ENCODE data around the gene B3GNT2. TPM values are rescaled to one million over a fixed set of nuclear protein-coding genes. Genes with fewer than 3 reads are reported as not detected.
A peak's percentile ranks its signal among the peaks of the same experiment; 100 is the strongest.

B3GNT2 gene
- total RNA-seq, 1 donor from 2014 or later: 30.9 TPM

DNA sequence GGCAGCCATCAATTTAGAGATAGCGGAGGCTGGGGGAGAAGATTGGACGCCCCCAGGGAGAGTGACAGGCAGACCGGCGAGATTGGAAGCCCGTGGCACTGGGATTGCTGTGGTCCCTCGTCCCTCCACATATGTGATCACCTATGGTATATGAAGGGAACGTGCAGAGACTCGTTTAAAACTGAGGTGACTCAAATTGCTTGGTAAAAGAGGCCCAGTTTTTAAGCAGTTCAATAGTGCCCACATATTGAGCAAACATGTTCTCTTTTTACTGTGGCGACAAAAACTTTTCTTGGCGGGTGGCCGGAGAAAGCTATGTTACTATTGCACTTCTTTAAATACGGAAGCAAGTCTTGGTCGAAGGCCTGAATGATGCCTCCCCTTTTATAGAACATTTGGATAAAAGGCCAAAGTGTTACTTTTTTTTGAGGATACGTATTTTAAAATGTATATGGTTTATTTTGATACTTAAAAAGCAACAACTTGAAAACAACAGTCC lies 9.1 kb downstream of the B3GNT2 start:
- Mint-ChIP-seq H3K4me1 (peaks cover 70% of the 10 kb centered on the region), H3K9me3 (no peaks in the 10 kb centered on the region), H3K36me3 (ENCODE audit: low read depth) (peaks cover 35% of the 10 kb centered on the region), H3K4me3 (no peak overlapping the region), H3K27me3 (no peaks in the 10 kb centered on the region), H3K27ac (no peak overlapping the region)
- intact Hi-C loops (cut with micrococcal nuclease): no loop called here
- no peak for DNase-seq

DNA sequence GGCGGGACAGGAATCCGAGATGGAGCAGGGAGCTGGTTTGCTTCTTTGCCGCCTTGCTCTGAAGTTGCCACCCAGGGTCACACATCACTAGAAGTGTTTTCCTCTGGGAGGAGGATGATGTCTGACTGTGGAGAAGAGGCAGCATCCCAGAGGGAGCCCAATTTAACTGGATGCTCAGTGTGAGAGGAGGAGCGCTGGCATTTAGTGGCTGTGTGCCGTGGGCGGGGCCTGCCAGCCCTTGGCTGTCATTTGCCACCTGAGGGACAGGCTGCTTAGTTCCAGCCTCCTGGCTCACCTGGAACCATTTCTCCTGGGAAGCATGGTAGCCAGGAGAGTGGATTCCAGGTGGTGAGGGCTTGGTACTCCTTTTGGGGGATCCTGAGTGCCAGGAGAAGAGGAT lies 9.6 kb downstream of the B3GNT2 start:
- no peak for DNase-seq
- Mint-ChIP-seq H3K27me3 (no peaks in the 10 kb centered on the region), H3K9me3 (no peaks in the 10 kb centered on the region), H3K4me1 (peaks cover 68% of the 10 kb centered on the region), H3K27ac (peak overlapping the region; percentile 38), H3K4me3 (no peak overlapping the region), H3K36me3 (ENCODE audit: low read depth) (peaks cover 38% of the 10 kb centered on the region)
- intact Hi-C loops (cut with micrococcal nuclease): no loop called here

DNA sequence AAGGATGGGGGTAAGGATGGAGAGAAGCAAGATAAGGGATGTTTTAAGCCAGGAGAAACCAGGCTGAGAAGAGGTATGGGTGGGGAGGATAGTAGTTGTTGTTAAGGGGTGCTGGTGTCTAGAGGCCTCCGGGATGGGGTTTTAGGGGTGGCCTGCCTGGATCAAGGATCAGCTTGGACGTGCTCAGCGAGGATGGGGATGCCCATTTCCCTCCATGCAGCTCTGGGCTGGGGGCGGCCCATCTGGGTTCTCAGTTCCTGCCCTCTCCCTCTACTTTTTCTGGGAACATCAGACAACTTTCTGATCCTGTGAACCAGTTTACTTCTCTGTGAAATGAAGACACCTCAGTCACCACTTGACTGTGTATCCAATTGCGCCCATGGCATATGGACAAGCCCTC lies 10.1 kb downstream of the B3GNT2 start:
- intact Hi-C loops (cut with micrococcal nuclease): no loop called here
- no peak for DNase-seq
- Mint-ChIP-seq H3K27ac (peak overlapping the region; percentile 38), H3K4me3 (no peak overlapping the region), H3K27me3 (no peaks in the 10 kb centered on the region), H3K36me3 (ENCODE audit: low read depth) (peaks cover 41% of the 10 kb centered on the region), H3K9me3 (no peaks in the 10 kb centered on the region), H3K4me1 (peaks cover 63% of the 10 kb centered on the region)

DNA sequence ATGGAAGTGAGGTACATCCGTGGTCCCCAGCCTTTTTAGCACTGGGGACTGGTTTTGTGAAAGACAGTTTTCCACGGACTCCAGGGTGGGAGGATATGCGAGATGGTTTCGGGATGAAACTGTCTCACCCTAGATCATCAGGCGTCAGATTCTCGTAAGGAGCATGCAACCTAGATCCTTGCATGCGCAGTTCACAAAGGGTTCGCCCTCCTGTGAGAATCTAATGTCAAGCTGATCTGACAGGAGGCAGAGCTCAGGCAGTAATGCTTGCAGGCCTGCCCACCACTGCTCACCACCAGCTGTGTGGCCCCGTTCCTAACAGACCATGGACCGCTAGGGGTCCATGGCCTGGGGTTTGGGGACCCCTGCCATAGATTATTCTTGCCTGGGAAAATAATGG lies 11.6 kb downstream of the B3GNT2 start:
- Mint-ChIP-seq H3K4me1 (peaks cover 51% of the 10 kb centered on the region), H3K27ac (no peak overlapping the region), H3K27me3 (no peaks in the 10 kb centered on the region), H3K36me3 (ENCODE audit: low read depth) (peaks cover 49% of the 10 kb centered on the region), H3K4me3 (no peak overlapping the region), H3K9me3 (peaks cover 4% of the 10 kb centered on the region)
- no peak for DNase-seq
- intact Hi-C loops (cut with micrococcal nuclease): no loop called here

DNA sequence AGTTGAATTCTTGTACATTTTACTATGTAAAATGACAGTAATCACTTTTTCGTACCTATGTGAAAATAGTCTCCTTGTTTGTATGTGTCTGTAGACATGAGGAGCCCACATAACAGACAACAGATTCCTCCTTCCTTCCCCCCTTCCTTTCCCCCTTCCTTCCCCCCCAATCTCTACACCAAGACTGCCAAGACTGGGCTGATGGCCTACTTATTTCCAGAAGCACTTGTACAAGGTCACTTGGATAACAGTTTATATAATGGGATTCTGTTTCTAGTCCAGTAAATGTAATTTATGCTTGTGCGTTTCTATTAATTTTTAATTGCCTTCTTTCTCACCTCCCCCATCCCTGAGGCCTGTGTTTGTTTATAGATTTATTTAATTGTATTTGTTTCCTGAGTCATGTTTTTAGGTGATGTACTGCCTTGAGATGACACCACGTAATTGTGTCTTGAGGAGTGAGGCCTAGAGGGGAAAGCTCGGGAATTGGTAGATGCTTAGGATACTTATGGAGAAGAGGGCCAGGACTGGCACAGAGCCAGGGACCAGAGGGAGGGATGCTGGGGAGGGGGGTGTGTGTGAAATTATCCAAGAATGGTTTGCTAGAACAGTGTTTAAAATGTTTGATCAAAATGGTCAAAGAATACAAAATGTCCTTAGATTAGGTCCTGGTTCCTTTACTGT lies 12.3 kb downstream of the B3GNT2 start:
- Mint-ChIP-seq H3K27ac (peak overlapping the region; percentile 64), H3K4me3 (no peak overlapping the region), H3K36me3 (ENCODE audit: low read depth) (peaks cover 51% of the 10 kb centered on the region), H3K27me3 (no peaks in the 10 kb centered on the region), H3K4me1 (peaks cover 45% of the 10 kb centered on the region), H3K9me3 (peaks cover 4% of the 10 kb centered on the region)
- intact Hi-C loops (cut with micrococcal nuclease): loop anchor here (1.0 kb wide), 1 partner anchor 8 kb away; no protein-coding TSS in a partner anchor
- no peak for DNase-seq

DNA sequence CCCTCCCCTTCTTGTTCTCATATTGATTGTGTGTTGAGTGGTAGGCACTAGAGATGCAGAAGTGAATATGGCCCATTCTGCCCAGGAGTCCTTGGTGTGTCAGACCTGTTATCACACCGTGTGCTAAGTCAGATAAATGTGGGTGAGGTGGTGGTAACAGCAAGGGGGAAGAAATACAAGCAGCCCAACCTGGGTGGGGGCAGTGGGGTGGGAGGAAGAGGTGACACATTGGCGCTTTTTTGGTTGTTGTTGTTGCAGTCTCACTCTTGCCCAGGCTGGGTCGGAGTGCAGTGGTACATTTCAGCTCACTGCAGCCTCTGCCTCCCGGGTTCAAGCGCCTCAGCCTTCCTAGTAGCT lies 12.8 kb downstream of the B3GNT2 start:
- Mint-ChIP-seq H3K27me3 (no peaks in the 10 kb centered on the region), H3K9me3 (peaks cover 4% of the 10 kb centered on the region), H3K36me3 (ENCODE audit: low read depth) (peaks cover 55% of the 10 kb centered on the region), H3K27ac (peak overlapping the region; percentile 64), H3K4me1 (peaks cover 44% of the 10 kb centered on the region), H3K4me3 (no peak overlapping the region)
- DNase-seq: no peak
- intact Hi-C loops (cut with micrococcal nuclease): loop anchor here (1.0 kb wide), 1 partner anchor 8 kb away; no protein-coding TSS in a partner anchor

DNA sequence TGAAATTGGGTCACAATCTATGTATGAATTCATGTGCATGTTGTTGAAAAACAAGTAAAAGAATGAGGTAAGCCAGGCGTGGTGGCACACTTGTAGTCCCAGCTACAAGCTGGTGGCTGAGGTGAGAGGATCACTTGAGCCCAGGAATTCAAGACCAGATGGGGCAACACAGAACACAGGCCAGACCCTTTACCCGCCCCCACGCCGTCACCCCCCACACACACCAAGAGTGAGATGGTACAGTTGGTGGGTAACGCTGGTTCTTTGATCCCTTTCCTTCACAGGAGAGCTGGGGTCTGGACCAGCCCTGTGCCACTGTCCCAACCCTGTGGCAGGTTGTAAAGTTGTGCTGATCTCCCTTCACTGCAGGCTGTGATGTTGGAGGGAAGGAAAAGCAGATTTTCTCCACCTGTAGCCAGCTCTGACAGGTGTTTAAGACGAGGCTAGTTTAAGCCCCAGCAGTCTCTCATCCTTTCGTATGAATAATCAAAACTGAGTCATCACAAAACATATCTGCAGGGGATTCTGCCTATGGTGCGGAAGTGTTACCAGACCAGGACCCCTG lies 13.6 kb downstream of the B3GNT2 start:
- Mint-ChIP-seq H3K4me3 (no peak overlapping the region), H3K9me3 (peaks cover 4% of the 10 kb centered on the region), H3K27ac (peak overlapping the region; percentile 53), H3K27me3 (no peaks in the 10 kb centered on the region), H3K36me3 (ENCODE audit: low read depth) (peaks cover 61% of the 10 kb centered on the region), H3K4me1 (peaks cover 50% of the 10 kb centered on the region)
- intact Hi-C loops (cut with micrococcal nuclease): no loop called here
- no peak for DNase-seq

DNA sequence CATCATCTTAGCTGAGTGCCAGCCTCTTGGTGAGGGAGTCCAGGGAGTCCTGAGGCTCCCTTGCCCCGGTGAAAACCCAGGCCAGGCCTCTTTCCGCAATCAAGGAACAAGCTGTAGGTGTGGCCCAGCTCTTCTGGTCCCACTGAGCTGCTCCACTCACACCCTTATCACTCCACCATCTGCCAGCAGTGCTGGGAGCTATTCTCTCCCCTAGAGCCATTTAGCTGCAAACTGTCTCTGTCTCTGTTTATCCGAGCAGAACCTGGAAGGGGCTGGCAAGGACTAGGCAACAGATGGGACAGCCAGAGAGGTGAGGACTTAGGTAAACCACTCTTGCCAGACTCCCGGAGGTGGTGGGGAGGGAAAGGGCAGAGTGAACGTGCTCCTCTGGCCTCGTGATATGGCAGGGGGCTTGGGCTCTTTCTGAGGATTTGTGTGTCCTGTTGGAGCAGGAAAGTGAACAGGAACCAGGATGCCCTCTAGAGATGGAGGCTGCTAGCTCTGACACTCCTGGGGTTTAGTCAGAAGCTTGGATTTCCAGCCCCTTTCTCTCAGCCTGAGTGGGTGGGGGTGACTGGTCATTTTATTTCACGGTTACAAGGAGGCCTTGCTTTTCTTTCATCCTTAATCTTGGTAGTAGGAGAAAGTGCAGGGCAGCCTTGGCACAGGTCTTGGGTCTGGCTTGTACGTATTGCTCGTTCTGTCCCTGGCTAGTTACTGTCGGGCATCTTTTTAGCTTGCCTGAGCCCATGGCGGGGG lies 19.6 kb downstream of the B3GNT2 start:
- intact Hi-C loops (cut with micrococcal nuclease): loop anchor here (2.0 kb wide), 1 partner anchor 13 kb away; no protein-coding TSS in a partner anchor
- Mint-ChIP-seq H3K27ac (peak overlapping the region; percentile 11), H3K36me3 (ENCODE audit: low read depth) (peaks cover 50% of the 10 kb centered on the region), H3K27me3 (no peaks in the 10 kb centered on the region), H3K9me3 (peaks cover 4% of the 10 kb centered on the region), H3K4me1 (peaks cover 59% of the 10 kb centered on the region), H3K4me3 (no peak overlapping the region)
- DNase-seq: no peak

DNA sequence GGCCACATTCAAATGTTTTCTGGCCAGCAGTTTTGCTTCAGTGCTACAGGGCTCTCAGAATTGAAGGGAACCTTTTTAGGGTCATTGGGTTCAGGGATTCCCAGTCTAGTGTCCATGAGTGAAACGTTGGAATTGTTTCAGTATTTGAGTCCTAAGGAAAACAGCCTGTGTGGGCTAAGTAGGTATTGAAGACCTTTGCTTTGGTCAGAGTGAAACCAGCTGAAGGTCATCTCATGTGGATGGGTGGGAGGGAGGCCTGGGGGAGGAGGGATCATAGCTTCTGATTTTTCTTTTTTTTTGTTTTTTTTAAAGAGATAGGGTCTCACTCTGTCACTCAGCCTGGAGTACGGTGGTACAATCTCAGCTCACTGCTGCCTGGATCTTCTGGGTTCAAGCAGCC lies 20.2 kb downstream of the B3GNT2 start:
- peaks cover 47% of the 10 kb centered on the region for H3K36me3 Mint-ChIP-seq (ENCODE audit: low read depth)
- H3K4me1 Mint-ChIP-seq: peaks cover 65% of the 10 kb centered on the region
- peaks cover 4% of the 10 kb centered on the region for H3K9me3 Mint-ChIP-seq
- H3K27me3 Mint-ChIP-seq: no peaks in the 10 kb centered on the region
- no peak overlapping the region for H3K27ac Mint-ChIP-seq
- DNase-seq: no peak
- no peak overlapping the region for H3K4me3 Mint-ChIP-seq
- intact Hi-C loops (cut with micrococcal nuclease): loop anchor here (2.0 kb wide), 1 partner anchor 13 kb away; no protein-coding TSS in a partner anchor

DNA sequence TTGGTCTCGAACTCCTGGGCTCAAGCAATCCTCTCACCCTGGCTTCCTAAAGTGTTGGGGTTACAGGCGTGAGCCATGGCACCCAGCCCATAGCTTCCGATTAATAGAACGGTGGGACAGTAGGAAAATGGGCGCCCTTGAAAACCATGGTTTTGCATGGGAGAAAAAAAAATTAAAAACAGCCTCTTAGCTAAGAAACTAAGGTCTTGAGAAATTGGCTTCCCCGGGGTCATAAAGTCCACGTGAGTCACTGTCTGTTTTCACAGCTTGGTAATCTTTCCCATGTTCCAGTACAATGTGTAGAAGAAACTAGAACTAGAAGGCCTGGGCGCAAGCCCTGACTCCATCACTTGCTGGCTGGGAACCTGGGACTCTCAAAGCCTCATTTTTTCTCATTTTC lies 20.7 kb downstream of the B3GNT2 start:
- peaks cover 46% of the 10 kb centered on the region for H3K36me3 Mint-ChIP-seq (ENCODE audit: low read depth)
- H3K27me3 Mint-ChIP-seq: no peaks in the 10 kb centered on the region
- peaks cover 68% of the 10 kb centered on the region for H3K4me1 Mint-ChIP-seq
- intact Hi-C loops (cut with micrococcal nuclease): loop anchor here (2.0 kb wide), 1 partner anchor 14 kb away; no protein-coding TSS in a partner anchor
- no peak for DNase-seq
- H3K4me3 Mint-ChIP-seq: no peak overlapping the region
- H3K27ac Mint-ChIP-seq: peak overlapping the region; percentile 32
- peaks cover 3% of the 10 kb centered on the region for H3K9me3 Mint-ChIP-seq

DNA sequence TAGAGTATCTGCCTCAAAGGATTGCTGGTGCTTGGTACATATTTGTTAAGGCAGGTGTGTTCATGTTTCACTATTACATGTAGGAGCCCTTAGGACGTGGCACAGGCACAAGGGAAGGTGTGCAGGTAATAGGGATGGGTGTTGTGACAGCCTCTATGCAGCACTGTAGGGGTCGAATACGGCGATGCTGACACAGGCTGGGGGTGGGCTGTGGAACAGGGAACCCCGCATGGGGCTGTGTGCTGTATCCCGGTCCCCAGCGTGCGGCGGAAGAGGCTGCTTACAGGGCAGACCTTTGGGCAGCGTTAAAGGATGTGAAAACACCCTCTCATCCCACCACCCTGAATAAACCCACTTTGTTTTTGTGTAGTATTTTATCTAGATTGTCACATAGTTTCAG lies 21.5 kb downstream of the B3GNT2 start:
- peaks cover 46% of the 10 kb centered on the region for H3K36me3 Mint-ChIP-seq (ENCODE audit: low read depth)
- H3K27me3 Mint-ChIP-seq: no peaks in the 10 kb centered on the region
- no peaks in the 10 kb centered on the region for H3K9me3 Mint-ChIP-seq
- peaks cover 74% of the 10 kb centered on the region for H3K4me1 Mint-ChIP-seq
- intact Hi-C loops (cut with micrococcal nuclease): loop anchor here (2.0 kb wide), 1 partner anchor 15 kb away; no protein-coding TSS in a partner anchor
- no peak for DNase-seq
- H3K27ac Mint-ChIP-seq: peak overlapping the region; percentile 5
- H3K4me3 Mint-ChIP-seq: no peak overlapping the region

DNA sequence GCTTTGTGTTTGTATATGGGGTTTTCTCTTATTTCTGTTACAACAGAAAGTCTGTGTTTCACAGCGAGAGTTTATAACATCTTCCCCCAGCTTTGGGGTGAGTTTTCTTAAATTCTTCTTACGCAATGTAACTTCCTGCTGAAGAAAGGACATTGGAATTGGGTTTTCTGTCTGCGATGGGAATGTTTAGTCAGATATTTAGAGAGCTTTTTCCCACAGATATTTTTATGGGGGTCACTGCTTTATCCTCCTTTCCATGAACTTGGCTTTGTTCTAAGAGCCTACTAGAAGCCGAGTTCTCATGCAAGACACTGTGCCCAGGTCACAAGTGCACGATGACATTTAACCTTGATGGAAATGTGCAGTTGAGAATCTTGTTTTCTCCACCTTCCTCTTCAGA lies 22.1 kb downstream of the B3GNT2 start:
- DNase-seq: no peak
- H3K27me3 Mint-ChIP-seq: no peaks in the 10 kb centered on the region
- H3K4me3 Mint-ChIP-seq: no peak overlapping the region
- H3K27ac Mint-ChIP-seq: no peak overlapping the region
- intact Hi-C loops (cut with micrococcal nuclease): loop anchor here (2.0 kb wide), 1 partner anchor 15 kb away; no protein-coding TSS in a partner anchor
- peaks cover 46% of the 10 kb centered on the region for H3K36me3 Mint-ChIP-seq (ENCODE audit: low read depth)
- H3K9me3 Mint-ChIP-seq: no peaks in the 10 kb centered on the region
- peaks cover 79% of the 10 kb centered on the region for H3K4me1 Mint-ChIP-seq

DNA sequence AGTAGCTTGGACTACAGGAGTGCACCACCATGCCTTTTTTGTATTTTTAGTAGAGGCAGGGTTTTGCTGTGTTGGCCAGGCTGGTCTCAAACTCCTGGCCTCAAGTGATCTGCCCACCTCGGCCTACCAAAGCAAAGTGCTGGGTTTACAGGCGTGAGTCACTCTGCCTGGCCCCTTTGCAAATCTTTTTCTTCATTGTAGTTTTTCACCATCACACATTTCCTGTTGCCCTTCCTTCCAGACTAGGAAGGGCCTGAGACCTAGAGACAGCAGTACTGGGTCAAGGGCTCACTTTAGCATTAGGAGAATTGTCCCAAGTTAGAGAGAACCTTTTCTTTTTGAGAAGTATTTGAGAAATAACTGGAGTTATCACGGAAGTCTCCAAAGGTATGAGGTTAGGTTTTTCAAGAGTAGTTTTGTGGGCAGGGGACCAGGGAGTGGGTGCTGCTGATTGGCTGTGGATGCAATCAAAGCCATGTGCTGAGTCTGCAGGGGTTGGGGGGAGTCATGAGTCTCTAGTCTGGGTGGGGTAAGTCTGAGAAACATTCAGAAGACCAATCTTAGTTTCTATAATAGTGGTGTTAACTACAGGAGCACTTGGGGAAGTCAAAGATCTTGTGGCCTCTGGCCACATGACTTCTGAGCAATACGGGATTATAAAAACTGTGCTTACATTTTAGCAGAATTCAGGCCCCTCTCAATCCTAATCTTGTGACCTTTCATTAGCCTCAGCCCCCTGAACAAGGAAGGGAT lies 23.7 kb downstream of the B3GNT2 start:
- Mint-ChIP-seq H3K4me3 (no peak overlapping the region), H3K4me1 (peaks cover 72% of the 10 kb centered on the region), H3K9me3 (no peaks in the 10 kb centered on the region), H3K27ac (peak overlapping the region; percentile 64), H3K36me3 (ENCODE audit: low read depth) (peaks cover 47% of the 10 kb centered on the region), H3K27me3 (no peaks in the 10 kb centered on the region)
- intact Hi-C loops (cut with micrococcal nuclease): no loop called here
- no peak for DNase-seq
